Measurements from ENCODE around the gene HECTD4. TPM values are rescaled to one million over a fixed set of nuclear protein-coding genes. Genes with fewer than 3 reads are reported as not detected.

HECTD4 gene
- total and polyA plus RNA-seq, 2 of the 4 experiments (the other 2 are of a cell fraction), result 12.9 to 13.0 TPM

GRCh38 chr12:112236386-112236785, 145.8 kb downstream of the HECTD4 start:
- no peaks in the 10 kb centered on the region for H3K4me1 ChIP-seq (ENCODE audit: control insufficient read depth, insufficient read depth, low read length)
- no peak overlapping the region for H2AK9ac ChIP-seq (replicated peaks; ENCODE audit: low read depth, low read length, poor library complexity)
- H3K4me2 ChIP-seq (ENCODE audit: low read depth, low read length), result no peak overlapping the region
- no peak overlapping the region for H3K14ac ChIP-seq (replicated peaks; ENCODE audit: low read depth, low read length)
- ChIA-PET POLR2A (ENCODE audit: unreplicated experiment) (no interaction called here), CTCF (interaction anchor here (0.9 kb wide), 1 partner anchor 10 kb away, joined by 4 read pairs; no protein-coding TSS in a partner anchor)
- no peak for DNase-seq
- no peak overlapping the region for H3K23ac ChIP-seq (ENCODE audit: low read depth, low read length)
- TF ChIP-seq NFE2L2 (IDR thresholded peaks at IDR 0.05; ENCODE audit: low read depth, low read length), result no peak
- TF ChIP-seq RFX5 (IDR thresholded peaks at IDR 0.05; ENCODE audit: low read depth, low read length), result no peak
- TF ChIP-seq SMC3 (IDR thresholded peaks at IDR 0.05; ENCODE audit: low read depth, low read length), result no peak
- TF ChIP-seq MXI1 (IDR thresholded peaks at IDR 0.05; ENCODE audit: borderline replicate concordance, low read depth, low read length), result no peak
- TF ChIP-seq MAZ (IDR thresholded peaks at IDR 0.05; ENCODE audit: borderline replicate concordance, low read depth, low read length), result no peak
- no peak for TF ChIP-seq BHLHE40 (IDR thresholded peaks at IDR 0.05; ENCODE audit: low read depth, low read length)
- TF ChIP-seq RAD21 (IDR thresholded peaks at IDR 0.05; ENCODE audit: low read length), result no peak
- no peak for TF ChIP-seq CEBPB (IDR thresholded peaks at IDR 0.05; ENCODE audit: low read depth, low read length)
- no peak for TF ChIP-seq FOS (IDR thresholded peaks at IDR 0.05; ENCODE audit: low read depth, low read length)
- TF ChIP-seq USF2 (IDR thresholded peaks at IDR 0.05; ENCODE audit: low read depth, low read length), result no peak
- TF ChIP-seq MAFK (IDR thresholded peaks at IDR 0.05; ENCODE audit: low read depth, low read length), result no peak
- TF ChIP-seq CHD1 (IDR thresholded peaks at IDR 0.05; ENCODE audit: low read depth, low read length), result no peak
- TF ChIP-seq POLR2A (IDR thresholded peaks at IDR 0.05; ENCODE audit: low read depth, low read length), result no peak
- TF ChIP-seq RCOR1 (IDR thresholded peaks at IDR 0.05; ENCODE audit: insufficient replicate concordance, low read length), result no peak
- TF ChIP-seq, protein P1, sequence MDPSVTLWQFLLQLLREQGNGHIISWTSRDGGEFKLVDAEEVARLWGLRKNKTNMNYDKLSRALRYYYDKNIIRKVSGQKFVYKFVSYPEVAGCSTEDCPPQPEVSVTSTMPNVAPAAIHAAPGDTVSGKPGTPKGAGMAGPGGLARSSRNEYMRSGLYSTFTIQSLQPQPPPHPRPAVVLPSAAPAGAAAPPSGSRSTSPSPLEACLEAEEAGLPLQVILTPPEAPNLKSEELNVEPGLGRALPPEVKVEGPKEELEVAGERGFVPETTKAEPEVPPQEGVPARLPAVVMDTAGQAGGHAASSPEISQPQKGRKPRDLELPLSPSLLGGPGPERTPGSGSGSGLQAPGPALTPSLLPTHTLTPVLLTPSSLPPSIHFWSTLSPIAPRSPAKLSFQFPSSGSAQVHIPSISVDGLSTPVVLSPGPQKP (IDR thresholded peaks at IDR 0.05; ENCODE audit: borderline replicate concordance, low read depth, low read length), result no peak
- TF ChIP-seq CTCF (conservative IDR thresholded peaks at IDR 0.05; ENCODE audit: low read depth, low read length), result no peak
- H3K4ac ChIP-seq (ENCODE audit: low read depth, low read length), result no peak overlapping the region
- H2BK5ac ChIP-seq (ENCODE audit: low read depth, low read length, poor library complexity, severe bottlenecking), result no peak overlapping the region
- H2BK15ac ChIP-seq (ENCODE audit: low read depth, low read length), result no peak overlapping the region
- H4K20me1 ChIP-seq (ENCODE audit: insufficient read depth, low read length), result no peaks in the 10 kb centered on the region
- no peak overlapping the region for H2AK5ac ChIP-seq (ENCODE audit: low read depth, low read length)
- no peak overlapping the region for H3K27ac ChIP-seq (ENCODE audit: insufficient read depth, low read length)
- no CpG with 5 or more reads among the region's 1 CpG for WGBS, 2 experiments (ENCODE audit: extremely low coverage in 2 of 2, insufficient read length in 1 of 2)
- H3K9ac ChIP-seq (ENCODE audit: low read depth, low read length), result no peak overlapping the region
- H2BK20ac ChIP-seq (ENCODE audit: low read depth, low read length), result no peak overlapping the region
- H2AFZ ChIP-seq (replicated peaks; ENCODE audit: low read length, poor library complexity), result no peak overlapping the region
- BruUV-seq (replicated peaks), result no TSS peak
- H3K18ac ChIP-seq (ENCODE audit: low read depth, low read length), result no peak overlapping the region
- peaks cover 51% of the 10 kb centered on the region for H3K36me3 ChIP-seq (ENCODE audit: control insufficient read depth, insufficient read depth, low read length)
- no peak overlapping the region for H4K8ac ChIP-seq (ENCODE audit: low read depth in 2 of 2, low read length in 2 of 2)
- no peak overlapping the region for H3K56ac ChIP-seq (ENCODE audit: extremely low read depth, insufficient read depth, low read length)
- dilution Hi-C loops (cut with HindIII; ENCODE audit: low sequenced_read_pairs, unreplicated experiment), result no loop called here
- no peaks in the 10 kb centered on the region for H3K27me3 ChIP-seq (ENCODE audit: control insufficient read depth, insufficient read depth, low read length)
- intact Hi-C loops (cut with micrococcal nuclease), result loop anchor here (5.0 kb wide), 1 partner anchor 39 kb away; no protein-coding TSS in a partner anchor
- in situ Hi-C loops (cut with MboI; ENCODE audit: low sequenced_read_pairs), result no loop called here
- ATAC-seq (ENCODE audit: low read depth), result no peak
- H2BK120ac ChIP-seq (ENCODE audit: low read depth, low read length), result no peak overlapping the region
- no peaks in the 10 kb centered on the region for H3K79me1 ChIP-seq (ENCODE audit: low read depth in 1 of 2, low read length in 2 of 2)
- no peak overlapping the region for H4K91ac ChIP-seq (ENCODE audit: insufficient read depth, low read depth, low read length)
- H3K4me3 ChIP-seq (ENCODE audit: insufficient read depth, low read depth, low read length), result no peak overlapping the region
- H3K9me1 ChIP-seq (ENCODE audit: insufficient read depth, low read length), result peaks cover 3% of the 10 kb centered on the region; the same call in 1 of the 2 replicates
- no peaks in the 10 kb centered on the region for H3K9me3 ChIP-seq (ENCODE audit: control insufficient read depth, insufficient read depth, low read length)
- H4K5ac ChIP-seq (ENCODE audit: low read depth, low read length), result no peak overlapping the region

All from IMR-90 (cell line).